Stimulated activated CD4-positive, alpha-beta T cell treated with anti-CD3 and anti-CD28 coated beads, TNF-alpha, amount 100 ng/mL, for 48 hours (primary cell): ENCODE results near the gene NKG7.

ENCODE experiments used
- DNase-seq, 3 donors: peaks; one replicate each; pipeline ENCODE4 v3.0.0-alpha.2; 2020; ENCODE audit warnings: low read depth in 3 of 3

Gene NKG7

GRCh38 chr19:51391073-51391611 is 18.7 kb upstream of the NKG7 start:
- DNase-seq, result no peak

- DNase-seq, result no peak
Measured at GRCh38 chr19:51389143-51389542, 16.7 kb upstream of the NKG7 start.

GRCh38 chr19:51387924-51388389 is 15.5 kb upstream of the NKG7 start, which contains the start of gene LIM2:
Gene LIM2, minus strand, starts transcription at chr19:51387974. Its CDS starts 531 bp downstream, at chr19:51387443.
- DNase-seq, result no peak

- no peak for DNase-seq
Measured at GRCh38 chr19:51386882-51387520, 14.5 kb upstream of the NKG7 start.

GRCh38 chr19:51382004-51382403 is 9.6 kb upstream of the NKG7 start:
- DNase-seq, result no peak

GRCh38 chr19:51380379-51380778 is 7.9 kb upstream of the NKG7 start:
- DNase-seq, result no peak

GRCh38 chr19:51377422-51377821 is 5.0 kb upstream of the NKG7 start:
- DNase-seq, result no peak

GRCh38 chr19:51375504-51376221 is 3.2 kb upstream of the NKG7 start:
- no peak for DNase-seq

GRCh38 chr19:51372021-51372648 is 319 bp downstream of the NKG7 start:
- no peak for DNase-seq

GRCh38 chr19:51371186-51371690 is 1.2 kb downstream of the NKG7 start:
- DNase-seq, result no peak

- DNase-seq, result no peak
Measured at GRCh38 chr19:51370230-51370629, 2.2 kb downstream of the NKG7 start.

- DNase-seq, result no peak
Measured at GRCh38 chr19:51368366-51369282, 3.8 kb downstream of the NKG7 start, which contains the start of gene CLDND2. Gene CLDND2, minus strand, starts transcription at chr19:51369003. Its CDS starts 426 bp downstream, at chr19:51368577.

GRCh38 chr19:51367565-51368365 is 4.7 kb downstream of the NKG7 start:
- DNase-seq, result peak; percentile 98 to 100 (median 99)

GRCh38 chr19:51367255-51367564 is 5.2 kb downstream of the NKG7 start:
- no peak for DNase-seq

GRCh38 chr19:51366389-51367254 is 5.8 kb downstream of the NKG7 start:
- peak; percentile 92 to 94 (median 93) for DNase-seq

GRCh38 chr19:51365965-51366388 is 6.5 kb downstream of the NKG7 start, which contains the start of gene ETFB:
Gene ETFB, minus strand, starts transcription at chr19:51366388. Its CDS starts 62 bp downstream, at chr19:51366326.
- DNase-seq, result no peak

- no peak for DNase-seq
Measured at GRCh38 chr19:51365211-51365964, 7.1 kb downstream of the NKG7 start.
